Body of pancreas (tissue), 4 donors: ENCODE results near the gene THRA.
A peak's percentile ranks its signal among the peaks of the same experiment; 100 is the strongest.

Source experiments
- POLR2A ChIP-seq, 3 donors: fragments of 450-650 bp; IDR thresholded peaks; one replicate each; pipeline ENCODE4 v1.6.1; 2016; ENCODE audit warnings: antibody characterized with exemption in 3 of 3, mild to moderate bottlenecking in 2 of 3
- TF ChIP-seq, protein P1 (sequence below), 7 experiments: fragments of 450-650 bp in 4 of 7; fragments of 200-600 bp in 3 of 7; sonication (generic) in 3 of 7; IDR thresholded peaks; one replicate each; pipeline ENCODE4 v1.5.1; 2016 to 2019; ENCODE audit warnings: antibody characterized with exemption in 7 of 7

DNA sequence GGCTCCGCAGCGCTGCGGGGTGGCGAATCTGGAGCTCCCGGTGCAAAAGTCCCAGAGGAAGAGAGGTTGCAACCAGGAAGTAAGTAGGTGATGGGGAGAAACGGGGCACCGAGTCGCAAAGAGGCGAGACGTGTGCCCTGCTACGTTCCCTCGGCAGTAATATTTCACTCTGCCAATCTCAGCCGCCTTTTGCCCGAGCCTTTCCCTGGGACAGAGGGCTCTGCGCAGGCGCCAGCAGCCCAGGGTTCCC, 37.6 kb downstream of the THRA start, which contains the start of gene NR1D1:
- TF ChIP-seq, protein P1, sequence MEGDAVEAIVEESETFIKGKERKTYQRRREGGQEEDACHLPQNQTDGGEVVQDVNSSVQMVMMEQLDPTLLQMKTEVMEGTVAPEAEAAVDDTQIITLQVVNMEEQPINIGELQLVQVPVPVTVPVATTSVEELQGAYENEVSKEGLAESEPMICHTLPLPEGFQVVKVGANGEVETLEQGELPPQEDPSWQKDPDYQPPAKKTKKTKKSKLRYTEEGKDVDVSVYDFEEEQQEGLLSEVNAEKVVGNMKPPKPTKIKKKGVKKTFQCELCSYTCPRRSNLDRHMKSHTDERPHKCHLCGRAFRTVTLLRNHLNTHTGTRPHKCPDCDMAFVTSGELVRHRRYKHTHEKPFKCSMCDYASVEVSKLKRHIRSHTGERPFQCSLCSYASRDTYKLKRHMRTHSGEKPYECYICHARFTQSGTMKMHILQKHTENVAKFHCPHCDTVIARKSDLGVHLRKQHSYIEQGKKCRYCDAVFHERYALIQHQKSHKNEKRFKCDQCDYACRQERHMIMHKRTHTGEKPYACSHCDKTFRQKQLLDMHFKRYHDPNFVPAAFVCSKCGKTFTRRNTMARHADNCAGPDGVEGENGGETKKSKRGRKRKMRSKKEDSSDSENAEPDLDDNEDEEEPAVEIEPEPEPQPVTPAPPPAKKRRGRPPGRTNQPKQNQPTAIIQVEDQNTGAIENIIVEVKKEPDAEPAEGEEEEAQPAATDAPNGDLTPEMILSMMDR (IDR thresholded peaks at IDR 0.05): no peak
- peak; percentile 99 to 100 (median 99) for TF ChIP-seq POLR2A (IDR thresholded peaks at IDR 0.05)
